Liver (tissue), 9 donors: ENCODE measurements around the gene GRK3. TPM values are rescaled to one million over a fixed set of nuclear protein-coding genes. Genes with fewer than 3 reads are reported as not detected.
"Not testable (repeated sequence)": the region's sequence is repeated elsewhere in the genome, so short reads cannot be mapped to it uniquely, and the experiment has no call there.

Experiments
- DNase-seq: peaks from one replicate; pipeline ENCODE4 v3.0.0-alpha.2; 2017; ENCODE audit warnings: low spot score
- H3K27ac ChIP-seq, 2 donors: one replicate each; pipeline ENCODE4 v1.7.0; 2013; ENCODE audit warnings: inconsistent platforms in 2 of 2, low read length in 2 of 2, control low read depth in 1 of 2, low read depth in 1 of 2, mild to moderate bottlenecking in 1 of 2
- H3K27me3 ChIP-seq, 4 donors: one replicate each; pipeline versions ENCODE4 v1.6.1 to v1.7.0; 2013; ENCODE audit warnings: low read length in 3 of 4, inconsistent platforms in 1 of 4, mild to moderate bottlenecking in 1 of 4, moderate library complexity in 1 of 4; ENCODE audit not compliant: control insufficient read depth in 4 of 4, insufficient read depth in 4 of 4
- H3K36me3 ChIP-seq, 4 donors: one replicate each; pipeline versions ENCODE4 v1.6.1 to v1.7.0; 2013; ENCODE audit warnings: low read length in 3 of 4, mild to moderate bottlenecking in 3 of 4, low read depth in 1 of 4, moderate library complexity in 1 of 4; ENCODE audit not compliant: control insufficient read depth in 4 of 4, insufficient read depth in 3 of 4
- H3K4me1 ChIP-seq, 4 donors: one replicate each; pipeline versions ENCODE4 v1.6.1 to v1.7.0; 2013; ENCODE audit warnings: low read length in 3 of 4, mild to moderate bottlenecking in 3 of 4, moderate library complexity in 1 of 4; ENCODE audit not compliant: control insufficient read depth in 4 of 4, insufficient read depth in 4 of 4
- H3K4me3 ChIP-seq, 3 donors: one replicate each; pipeline versions ENCODE4 v1.6.1 to v1.7.0; 2013; ENCODE audit warnings: low read length in 3 of 3, control low read depth in 1 of 3, low read depth in 1 of 3, mild to moderate bottlenecking in 1 of 3
- H3K9ac ChIP-seq, 2 donors: one replicate each; pipeline ENCODE4 v1.7.0; 2013; ENCODE audit warnings: low read length in 2 of 2, mild to moderate bottlenecking in 2 of 2, moderate library complexity in 2 of 2, control low read depth in 1 of 2, low read depth in 1 of 2
- H3K9me3 ChIP-seq, 4 donors: one replicate each; pipeline versions ENCODE4 v1.6.1 to v1.7.0; 2013; ENCODE audit warnings: low read length in 3 of 4; ENCODE audit not compliant: control insufficient read depth in 4 of 4
- EGR1 ChIP-seq, 2 donors: IDR thresholded peaks; 2 replicates each; pipeline ENCODE4 v1.6.1; 2016 to 2018; ENCODE audit warnings: antibody characterized with exemption in 2 of 2, low read depth in 2 of 2
- FOXA1 ChIP-seq: IDR thresholded peaks from 2 replicates; pipeline ENCODE4 v1.6.1; 2016; ENCODE audit warnings: antibody characterized with exemption
- FOXA2 ChIP-seq: IDR thresholded peaks from 2 replicates; pipeline ENCODE4 v1.6.1; 2016; ENCODE audit warnings: antibody characterized with exemption
- GABPA ChIP-seq, 2 donors: IDR thresholded peaks in 1 of 2; conservative IDR thresholded peaks in 1 of 2; 2 replicates each; pipeline ENCODE4 v1.6.1; 2016; ENCODE audit warnings: antibody characterized with exemption in 2 of 2, mild to moderate bottlenecking in 1 of 2, moderate library complexity in 1 of 2
- HNF4A ChIP-seq, 2 donors: conservative IDR thresholded peaks; 2 replicates each; pipeline ENCODE4 v1.6.1; 2016; ENCODE audit warnings: antibody characterized with exemption in 2 of 2, mild to moderate bottlenecking in 2 of 2
- HNF4G ChIP-seq: IDR thresholded peaks from 2 replicates; pipeline ENCODE4 v1.6.1; 2016; ENCODE audit warnings: antibody characterized with exemption
- MAX ChIP-seq: IDR thresholded peaks from 2 replicates; pipeline ENCODE4 v1.6.1; 2016; ENCODE audit warnings: antibody characterized with exemption
- RXRA ChIP-seq, 2 donors: IDR thresholded peaks; 2 replicates each; pipeline ENCODE4 v1.6.1; 2017 to 2018; ENCODE audit warnings: antibody characterized with exemption in 2 of 2, mild to moderate bottlenecking in 1 of 2
- YY1 ChIP-seq: IDR thresholded peaks from 2 replicates; pipeline ENCODE4 v1.6.1; 2016; ENCODE audit warnings: antibody characterized with exemption, mild to moderate bottlenecking
- ZBTB33 ChIP-seq: IDR thresholded peaks from 2 replicates; pipeline ENCODE4 v1.6.1; 2016; ENCODE audit warnings: antibody characterized with exemption
- WGBS: extraction: QIAGEN DNeasy Blood & Tissue Kit; methylation state at CpG from one replicate; pipeline ENCODE4 v1.1.7; 2013; 5-methylcytosine and 5-hydroxymethylcytosine counted together
- polyA plus RNA-seq, 2 donors: library from polyadenylated mRNA; stranded (reverse) in 1 of 2; unstranded in 1 of 2; fragments of 200-250 nt in 1 of 2; fragments of >200 nt in 1 of 2; fragmentation: Nextera tagmentation in 1 of 2; extraction: Ambion mirVana in 1 of 2; gene quantifications; one replicate each; pipeline versions ENCODE4 v1.2.1 to v1.2.3, GENCODE V29; 2013 to 2015
- total RNA-seq, 2 donors: library from RNA; depleted of rRNA; stranded (reverse); fragments of >200 nt; gene quantifications; one replicate each; pipeline ENCODE4 v1.2.3, GENCODE V29; 2014
- donor health status: healthy.
- donor health status: healthy.
- donor health status: healthy.
- donor health status: healthy.
- donor health status: healthy.

GRK3 gene
- total and polyA plus RNA-seq, 4 donors: 0.79 to 6.5 (median 2.4) TPM

GRCh38 chr22:25569983-25570382 is 5.5 kb downstream of the GRK3 start:
- no peak overlapping the region for H3K27ac ChIP-seq
- H3K9me3 ChIP-seq: no peaks in the 10 kb centered on the region
- H3K4me3 ChIP-seq: no peak overlapping the region
- no peak overlapping the region for H3K9ac ChIP-seq
- 91% methylated on average over 10 of the region's 10 CpGs for WGBS
- TF ChIP-seq HNF4A (conservative IDR thresholded peaks at IDR 0.05) (no peak), YY1 (no peak)
- DNase-seq: no peak
- H3K27me3 ChIP-seq: peaks cover 0 to 2% (median 0%) of the 10 kb centered on the region in 4 donors
- no peaks in the 10 kb centered on the region for H3K36me3 ChIP-seq
- peaks cover 0 to 7% (median 4%) of the 10 kb centered on the region in 4 donors for H3K4me1 ChIP-seq

GRCh38 chr22:25570486-25570885 is 6.0 kb downstream of the GRK3 start:
- DNase-seq: no peak
- Histone ChIP-seq H3K9me3 (no peaks in the 10 kb centered on the region), H3K4me1 (peaks cover 0 to 2% (median under 1%) of the 10 kb centered on the region in 4 donors), H3K9ac (no peak overlapping the region), H3K4me3 (no peak overlapping the region), H3K27me3 (peaks cover 0 to 2% (median 0%) of the 10 kb centered on the region in 4 donors), H3K27ac (no peak overlapping the region), H3K36me3 (no peaks in the 10 kb centered on the region)
- 88% methylated on average over 2 of the region's 2 CpGs for WGBS
- no peak for TF ChIP-seq EGR1 (IDR thresholded peaks at IDR 0.05; ENCODE audit: low read depth in 2 of 2)

GRCh38 chr22:25571969-25572707 is 7.7 kb downstream of the GRK3 start:
- not testable (repeated sequence) for H3K27me3 ChIP-seq, H3K36me3 ChIP-seq, H3K27ac ChIP-seq, H3K4me3 ChIP-seq, H3K9ac ChIP-seq, DNase-seq, H3K4me1 ChIP-seq, H3K9me3 ChIP-seq
- 87% methylated on average over 8 of the region's 8 CpGs for WGBS

GRCh38 chr22:25572708-25573171 is 8.3 kb downstream of the GRK3 start:
- no peak for DNase-seq
- Histone ChIP-seq H3K4me1 (no peaks in the 10 kb centered on the region), H3K36me3 (no peaks in the 10 kb centered on the region), H3K27me3 (peaks cover 0 to 2% (median 0%) of the 10 kb centered on the region in 4 donors), H3K4me3 (no peak overlapping the region), H3K27ac (no peak overlapping the region), H3K9ac (no peak overlapping the region), H3K9me3 (no peaks in the 10 kb centered on the region)
- TF ChIP-seq FOXA2 (no peak), HNF4G (no peak), RXRA (IDR thresholded peaks at IDR 0.05) (no peak), ZBTB33 (no peak), MAX (no peak), YY1 (no peak), GABPA (IDR thresholded peaks at IDR 0.05 in 1 of 2, conservative IDR thresholded peaks at IDR 0.05 in 1 of 2) (no peak), FOXA1 (no peak)
